Measurements from ENCODE around the gene ARID1A. TPM values are rescaled to one million over a fixed set of nuclear protein-coding genes. Genes with fewer than 3 reads are reported as not detected.
"Not testable (repeated sequence)": the region's sequence is repeated elsewhere in the genome, so short reads cannot be mapped to it uniquely, and the experiment has no call there.

ARID1A gene
- total RNA-seq, 1 donor from 2014 or later, result 187 TPM

DNA sequence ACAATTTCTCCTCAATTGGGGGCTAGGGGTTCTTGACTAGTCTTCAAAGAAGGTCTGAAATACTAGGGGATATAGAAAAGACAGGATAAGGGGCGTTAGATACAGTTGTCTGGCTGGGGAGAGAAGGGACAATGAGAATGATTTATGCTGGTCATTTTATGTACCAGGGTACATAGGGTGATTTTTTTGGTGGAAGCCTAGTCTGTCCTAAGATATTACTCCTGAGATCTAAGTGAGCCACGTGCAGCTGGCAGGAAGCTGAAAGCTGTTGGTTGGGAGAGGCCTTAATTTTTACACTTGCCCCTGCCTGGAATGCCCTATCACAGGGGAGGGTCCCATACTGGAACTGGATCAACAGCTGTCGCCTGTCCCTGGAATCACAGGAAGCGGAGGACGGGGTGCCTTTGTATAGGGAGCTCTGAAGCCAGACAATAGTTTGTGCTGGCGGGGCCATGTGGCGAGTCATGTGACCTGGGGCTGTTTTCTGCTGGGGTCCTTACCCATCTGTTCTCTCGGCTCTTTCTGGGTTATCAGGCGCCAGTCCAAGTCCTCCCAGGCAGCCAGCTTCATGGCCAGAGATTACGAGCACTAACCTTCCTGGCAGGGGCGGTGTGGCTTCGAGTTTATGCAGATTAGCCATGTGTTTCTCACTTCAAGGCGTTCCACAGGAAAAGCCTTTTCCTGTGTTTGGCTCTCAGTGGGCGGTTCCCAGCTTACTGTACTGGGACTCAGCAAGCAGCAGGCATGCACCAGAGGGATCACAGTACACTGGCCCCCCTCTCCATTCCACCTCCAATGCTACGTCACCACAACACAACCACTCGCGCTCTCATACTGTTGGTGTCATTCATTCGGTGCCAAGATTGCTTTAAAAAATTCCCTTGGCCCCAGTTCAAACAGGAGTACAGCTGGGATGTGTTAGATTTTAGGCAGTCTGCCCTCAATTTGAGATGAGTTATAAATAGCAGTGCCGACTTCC lies 27.5 kb downstream of the ARID1A start:
- DNase-seq, result peak; percentile 81
- Mint-ChIP-seq H3K27ac (ENCODE audit: unreplicated experiment) (peak overlapping the region; percentile 97), H3K9me3 (ENCODE audit: unreplicated experiment) (peaks cover 11% of the 10 kb centered on the region), H3K4me3 (ENCODE audit: unreplicated experiment) (peak overlapping the region; percentile 76), H3K4me1 (ENCODE audit: low read depth, unreplicated experiment) (peaks cover 55% of the 10 kb centered on the region), H3K36me3 (ENCODE audit: unreplicated experiment) (no peaks in the 10 kb centered on the region), H3K27me3 (ENCODE audit: unreplicated experiment) (peaks cover 3% of the 10 kb centered on the region)
- TF ChIP-seq, protein P1, sequence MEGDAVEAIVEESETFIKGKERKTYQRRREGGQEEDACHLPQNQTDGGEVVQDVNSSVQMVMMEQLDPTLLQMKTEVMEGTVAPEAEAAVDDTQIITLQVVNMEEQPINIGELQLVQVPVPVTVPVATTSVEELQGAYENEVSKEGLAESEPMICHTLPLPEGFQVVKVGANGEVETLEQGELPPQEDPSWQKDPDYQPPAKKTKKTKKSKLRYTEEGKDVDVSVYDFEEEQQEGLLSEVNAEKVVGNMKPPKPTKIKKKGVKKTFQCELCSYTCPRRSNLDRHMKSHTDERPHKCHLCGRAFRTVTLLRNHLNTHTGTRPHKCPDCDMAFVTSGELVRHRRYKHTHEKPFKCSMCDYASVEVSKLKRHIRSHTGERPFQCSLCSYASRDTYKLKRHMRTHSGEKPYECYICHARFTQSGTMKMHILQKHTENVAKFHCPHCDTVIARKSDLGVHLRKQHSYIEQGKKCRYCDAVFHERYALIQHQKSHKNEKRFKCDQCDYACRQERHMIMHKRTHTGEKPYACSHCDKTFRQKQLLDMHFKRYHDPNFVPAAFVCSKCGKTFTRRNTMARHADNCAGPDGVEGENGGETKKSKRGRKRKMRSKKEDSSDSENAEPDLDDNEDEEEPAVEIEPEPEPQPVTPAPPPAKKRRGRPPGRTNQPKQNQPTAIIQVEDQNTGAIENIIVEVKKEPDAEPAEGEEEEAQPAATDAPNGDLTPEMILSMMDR (IDR thresholded peaks at IDR 0.05; ENCODE audit: partially characterized antibody, unreplicated experiment), result no peak

DNA sequence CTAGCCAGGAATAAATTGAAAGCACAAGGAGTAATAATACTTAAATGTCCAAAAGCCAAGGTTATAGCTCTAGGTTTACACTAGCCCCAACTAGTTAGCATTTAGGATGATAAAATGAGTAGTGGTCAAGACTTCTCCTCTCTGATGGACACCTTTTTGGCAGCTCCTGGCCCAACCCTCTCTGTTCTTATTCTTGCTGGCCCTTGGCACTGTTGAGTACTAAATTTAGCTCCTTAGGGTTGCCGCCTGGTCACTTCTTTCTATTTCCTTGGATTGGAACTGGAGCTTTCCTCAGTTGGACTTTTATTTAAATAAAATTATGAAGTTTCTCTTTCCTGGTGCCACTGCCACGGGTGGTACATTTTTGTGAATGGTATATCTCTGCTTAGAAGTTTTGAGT lies 28.3 kb downstream of the ARID1A start:
- H3K27ac Mint-ChIP-seq (ENCODE audit: unreplicated experiment), result peak overlapping the region; percentile 97
- H3K27me3 Mint-ChIP-seq (ENCODE audit: unreplicated experiment), result peaks cover 3% of the 10 kb centered on the region
- no peaks in the 10 kb centered on the region for H3K36me3 Mint-ChIP-seq (ENCODE audit: unreplicated experiment)
- peaks cover 11% of the 10 kb centered on the region for H3K9me3 Mint-ChIP-seq (ENCODE audit: unreplicated experiment)
- TF ChIP-seq, protein P1 (IDR thresholded peaks at IDR 0.05; ENCODE audit: partially characterized antibody, unreplicated experiment), result no peak
- peak overlapping the region; percentile 76 for H3K4me3 Mint-ChIP-seq (ENCODE audit: unreplicated experiment)
- H3K4me1 Mint-ChIP-seq (ENCODE audit: low read depth, unreplicated experiment), result peaks cover 61% of the 10 kb centered on the region
- no peak for DNase-seq

DNA sequence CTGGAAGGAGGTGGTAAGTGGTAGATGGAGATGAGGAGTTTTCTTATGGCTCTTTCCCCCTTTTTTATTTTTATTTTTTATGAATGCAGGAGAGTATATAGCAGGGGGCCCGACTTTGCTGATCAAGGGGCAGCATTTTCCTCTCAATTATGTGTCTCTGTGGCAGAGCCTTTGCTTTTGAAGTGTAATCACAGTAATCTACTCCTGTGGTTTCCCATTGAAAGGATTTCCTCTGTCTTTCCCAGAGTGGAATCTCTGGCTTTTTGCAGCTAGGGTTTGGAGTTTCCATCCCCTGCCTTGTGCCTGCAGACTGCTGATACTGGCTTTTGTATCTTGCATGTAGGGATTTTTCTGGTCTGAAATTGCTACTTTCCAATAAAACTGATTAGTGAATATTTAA lies 29.1 kb downstream of the ARID1A start:
- DNase-seq, result no peak
- Mint-ChIP-seq H3K36me3 (ENCODE audit: unreplicated experiment) (no peaks in the 10 kb centered on the region), H3K4me3 (ENCODE audit: unreplicated experiment) (peak overlapping the region; percentile 76), H3K4me1 (ENCODE audit: low read depth, unreplicated experiment) (peaks cover 61% of the 10 kb centered on the region), H3K27me3 (ENCODE audit: unreplicated experiment) (peaks cover 3% of the 10 kb centered on the region), H3K27ac (ENCODE audit: unreplicated experiment) (peak overlapping the region; percentile 97), H3K9me3 (ENCODE audit: unreplicated experiment) (peaks cover 11% of the 10 kb centered on the region)
- TF ChIP-seq, protein P1 (IDR thresholded peaks at IDR 0.05; ENCODE audit: partially characterized antibody, unreplicated experiment), result no peak

DNA sequence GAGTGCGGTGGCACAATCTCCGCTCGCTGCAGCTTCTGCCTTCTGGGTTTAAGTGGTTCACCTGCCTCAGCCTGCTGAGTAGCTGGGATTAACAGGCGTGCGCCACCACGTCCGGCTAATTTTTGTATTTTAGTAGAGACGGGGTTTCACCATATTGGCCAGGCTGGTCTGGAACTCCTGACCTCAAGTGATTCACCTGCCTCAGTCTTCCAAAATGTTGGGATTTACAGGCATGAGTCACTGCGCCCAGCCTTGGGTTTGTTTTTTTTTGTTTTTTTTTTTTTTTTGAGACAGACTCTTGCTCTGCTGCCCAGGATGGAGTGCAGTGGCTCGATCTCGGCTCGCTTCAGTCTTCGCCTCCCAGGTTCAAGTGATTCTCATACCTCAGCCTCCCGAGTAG lies 30.1 kb downstream of the ARID1A start:
- not testable (repeated sequence) for H3K27ac Mint-ChIP-seq (ENCODE audit: unreplicated experiment); H3K36me3 Mint-ChIP-seq (ENCODE audit: unreplicated experiment); DNase-seq; H3K27me3 Mint-ChIP-seq (ENCODE audit: unreplicated experiment)
- Mint-ChIP-seq H3K9me3 (ENCODE audit: unreplicated experiment) (peaks cover 11% of the 10 kb centered on the region), H3K4me3 (ENCODE audit: unreplicated experiment) (peak overlapping the region; percentile 27), H3K4me1 (ENCODE audit: low read depth, unreplicated experiment) (peaks cover 59% of the 10 kb centered on the region)

DNA sequence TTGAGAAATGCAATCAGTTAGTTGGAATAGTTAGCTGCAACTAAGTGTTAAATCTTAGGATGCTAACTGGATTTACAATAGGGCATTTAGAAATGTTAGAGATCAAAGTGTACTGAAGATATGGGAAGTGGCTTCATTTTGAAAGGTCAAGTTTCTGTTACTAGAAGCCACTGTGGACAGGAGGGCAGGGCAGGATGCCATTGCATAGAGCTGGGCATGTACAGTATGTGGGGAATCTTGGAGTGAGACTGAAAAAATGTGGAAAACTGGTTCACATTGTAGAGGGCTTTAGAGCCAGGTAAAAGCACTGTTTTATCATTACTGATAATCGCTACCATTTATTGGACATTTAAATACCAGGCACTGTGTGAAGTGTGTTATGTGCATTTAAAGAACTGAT lies 31.0 kb downstream of the ARID1A start:
- TF ChIP-seq, protein P1 (IDR thresholded peaks at IDR 0.05; ENCODE audit: partially characterized antibody, unreplicated experiment), result no peak
- peak overlapping the region; percentile 16 for H3K27ac Mint-ChIP-seq (ENCODE audit: unreplicated experiment)
- peaks cover 11% of the 10 kb centered on the region for H3K9me3 Mint-ChIP-seq (ENCODE audit: unreplicated experiment)
- no peaks in the 10 kb centered on the region for H3K36me3 Mint-ChIP-seq (ENCODE audit: unreplicated experiment)
- DNase-seq, result no peak
- H3K4me3 Mint-ChIP-seq (ENCODE audit: unreplicated experiment), result peak overlapping the region; percentile 18
- H3K4me1 Mint-ChIP-seq (ENCODE audit: low read depth, unreplicated experiment), result peaks cover 59% of the 10 kb centered on the region
- peaks cover 7% of the 10 kb centered on the region for H3K27me3 Mint-ChIP-seq (ENCODE audit: unreplicated experiment)
